H1 (cell line): Measurements from ENCODE around the gene HOMER2.

Experiments
- CREB1 ChIP-seq: IDR thresholded peaks from 2 replicates; pipeline ENCODE4 v1.6.1; 2012; ENCODE audit warnings: inconsistent platforms
- CTCF ChIP-seq, 3 experiments: IDR thresholded peaks; 1 replicate in 2 of 3; 2 replicates in 1 of 3; pipeline versions ENCODE4 v1.5.1 to v1.6.1; 2011; ENCODE audit warnings: low read length in 3 of 3, mild to moderate bottlenecking in 3 of 3, inconsistent platforms in 2 of 3, low read depth in 1 of 3, moderate library complexity in 1 of 3; ENCODE audit not compliant: insufficient read depth in 1 of 3; ENCODE audit errors: control extremely low read depth in 1 of 3
- EGR1 ChIP-seq: IDR thresholded peaks from 2 replicates; pipeline ENCODE4 v1.6.1; 2011; ENCODE audit warnings: low read depth, low read length, borderline replicate concordance
- POLR2AphosphoS5 ChIP-seq: IDR thresholded peaks from 2 replicates; pipeline ENCODE4 v1.6.1; 2011; ENCODE audit warnings: low read depth, low read length

DNA sequence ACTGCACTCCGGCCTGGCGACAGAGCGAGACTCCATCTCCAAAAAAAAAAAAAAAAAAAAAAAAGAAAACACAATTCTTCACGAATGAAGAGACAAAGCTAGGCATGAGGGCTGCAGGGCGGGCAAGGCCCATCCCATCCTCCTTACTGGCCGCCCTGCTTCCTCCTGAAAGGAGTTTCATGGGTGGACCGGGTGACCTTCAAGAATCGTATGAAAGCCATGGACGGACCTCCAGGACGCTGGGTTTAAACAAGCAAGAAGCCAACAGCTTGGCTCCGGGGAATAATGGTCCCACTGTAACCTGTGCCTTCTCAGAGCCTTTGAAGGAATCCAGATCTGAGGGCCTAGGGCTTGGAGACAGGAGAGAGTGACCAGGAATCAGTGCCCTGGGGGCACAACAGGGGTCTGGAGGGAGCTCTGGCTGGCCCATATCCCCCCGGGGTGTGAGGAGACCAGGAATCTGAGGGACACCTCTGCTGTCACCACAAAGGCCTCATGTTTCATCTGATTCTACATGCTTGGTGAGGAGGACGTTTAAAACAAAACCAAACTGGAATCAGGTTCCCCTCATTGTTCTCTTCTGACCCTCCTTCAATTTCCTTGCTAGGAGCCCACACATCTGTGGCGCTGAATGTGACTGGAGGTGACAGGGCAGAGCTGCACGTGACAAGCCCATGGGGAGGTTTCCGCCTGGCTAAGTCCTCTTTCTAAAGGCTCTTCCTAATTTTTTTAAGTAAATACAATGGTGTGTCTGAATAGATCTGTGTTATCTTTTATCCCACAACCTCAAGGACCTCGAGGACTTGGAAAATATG, 97.0 kb downstream of the HOMER2 start:
- TF ChIP-seq CTCF (IDR thresholded peaks at IDR 0.05; ENCODE audit: control extremely low read depth in 1 of 3, insufficient read depth in 1 of 3, low read depth in 1 of 3, low read length in 3 of 3) (no peak), EGR1 (no peak), POLR2AphosphoS5 (no peak), CREB1 (no peak)
